Natural killer cell (primary cell): ENCODE data around the gene PHLDB3. TPM values are rescaled to one million over a fixed set of nuclear protein-coding genes. Genes with fewer than 3 reads are reported as not detected.
A peak's percentile ranks its signal among the peaks of the same experiment; 100 is the strongest.

Experiments
- ATAC-seq, 3 donors: fragments of 150-1000 bp in 2 of 3; fragments of 200-7000 bp in 1 of 3; cut with Tn5 transposase; 1 replicate in 1 of 3; 2 replicates in 2 of 3; pipeline ENCODE4 v1.10.0; 2021; ENCODE audit warnings: mild to moderate bottlenecking in 2 of 3, moderate library complexity in 2 of 3
- DNase-seq, 2 donors: peaks; one replicate each; pipeline versions ENCODE4 v3.0.0 to v3.0.0-alpha.2; 2013 to 2021; ENCODE audit warnings: mixed read lengths in 1 of 2
- H3K27ac ChIP-seq: one replicate; pipeline ENCODE4 v1.5.1; 2013; ENCODE audit warnings: mild to moderate bottlenecking, low read length
- H3K27me3 ChIP-seq: one replicate; pipeline ENCODE4 v1.6.1; 2013; ENCODE audit warnings: low read length; ENCODE audit not compliant: control insufficient read depth, insufficient read depth
- H3K36me3 ChIP-seq: one replicate; pipeline ENCODE4 v1.6.1; 2013; ENCODE audit warnings: low read length; ENCODE audit not compliant: control insufficient read depth, insufficient read depth
- H3K4me1 ChIP-seq: one replicate; pipeline ENCODE4 v1.6.1; 2013; ENCODE audit warnings: low read length; ENCODE audit not compliant: control insufficient read depth, insufficient read depth
- H3K4me3 ChIP-seq: one replicate; pipeline ENCODE4 v1.5.1; 2013; ENCODE audit warnings: low read length
- H3K9me3 ChIP-seq: one replicate; pipeline ENCODE4 v1.6.1; 2013; ENCODE audit warnings: low read length; ENCODE audit not compliant: control insufficient read depth, insufficient read depth
- H3K27ac Mint-ChIP-seq, 2 donors: one replicate each; pipeline ENCODE4 v1.8.0; 2022; ENCODE audit warnings: mild to moderate bottlenecking in 2 of 2, mixed read lengths in 2 of 2, moderate library complexity in 1 of 2
- H3K27me3 Mint-ChIP-seq, 2 donors: one replicate each; pipeline ENCODE4 v1.8.0; 2022; ENCODE audit warnings: low read depth in 2 of 2, mixed read lengths in 2 of 2
- H3K36me3 Mint-ChIP-seq: one replicate; pipeline ENCODE4 v1.8.0; 2022; ENCODE audit warnings: mixed read lengths
- H3K4me1 Mint-ChIP-seq, 2 donors: one replicate each; pipeline ENCODE4 v1.8.0; 2022; ENCODE audit warnings: mixed read lengths in 2 of 2
- H3K4me3 Mint-ChIP-seq: one replicate; pipeline ENCODE4 v1.8.0; 2022; ENCODE audit warnings: mild to moderate bottlenecking, moderate library complexity, mixed read lengths
- H3K9me3 Mint-ChIP-seq, 2 donors: one replicate each; pipeline ENCODE4 v1.8.0; 2022; ENCODE audit warnings: mixed read lengths in 2 of 2
- CTCF ChIP-seq: fragments of 200-600 bp; IDR thresholded peaks from one replicate; pipeline ENCODE4 v1.8.0; 2022; ENCODE audit warnings: antibody characterized with exemption
- WGBS: methylation state at CpG from one replicate; pipeline ENCODE4 v1.1.7; 2013; ENCODE audit warnings: missing lambda C conversion rate; ENCODE audit not compliant: insufficient coverage; 5-methylcytosine and 5-hydroxymethylcytosine counted together
- intact Hi-C: fragments of 100-400 bp; cut with micrococcal nuclease; formaldehyde crosslinking; loops from one replicate; pipeline ENCODE4 v1.14.2; 2022
- total RNA-seq, 4 donors: library from RNA; stranded (reverse); fragments of 120-200 nt in 1 of 4; gene quantifications; one replicate each; pipeline versions ENCODE4 v1.2.3 to v1.2.4, GENCODE V29; 2013 to 2022

PHLDB3 gene
- total RNA-seq, 3 donors from 2014 or later (not counting 1 experiment from before 2014, with no cell fraction given), result 24.5 to 24.9 (median 24.8) TPM

- H3K9me3 ChIP-seq, result no peaks in the 10 kb centered on the region
- H3K4me3 Mint-ChIP-seq, result no peak overlapping the region
- DNase-seq, result no peak
- no peak overlapping the region for H3K27ac ChIP-seq
- intact Hi-C loops, result no loop called here
- no peak for ATAC-seq
- H3K4me1 Mint-ChIP-seq, result no peaks in the 10 kb centered on the region
- H3K4me1 ChIP-seq, result no peaks in the 10 kb centered on the region
- no peaks in the 10 kb centered on the region for H3K36me3 Mint-ChIP-seq
- no peak overlapping the region for H3K4me3 ChIP-seq
- 89% methylated on average over 5 of the region's 5 CpGs for WGBS
- no peak overlapping the region for H3K27ac Mint-ChIP-seq
- TF ChIP-seq CTCF, result no peak
- no peaks in the 10 kb centered on the region for H3K27me3 Mint-ChIP-seq
- no peaks in the 10 kb centered on the region for H3K9me3 Mint-ChIP-seq
- peaks cover 28% of the 10 kb centered on the region for H3K36me3 ChIP-seq
- no peaks in the 10 kb centered on the region for H3K27me3 ChIP-seq
Measured at GRCh38 chr19:43511324-43511723, 6.8 kb upstream of the PHLDB3 start.

- no peak for TF ChIP-seq CTCF
- no peaks in the 10 kb centered on the region for H3K9me3 ChIP-seq
- Mint-ChIP-seq H3K27me3 (no peaks in the 10 kb centered on the region), H3K27ac (no peak overlapping the region), H3K9me3 (no peaks in the 10 kb centered on the region), H3K4me3 (no peak overlapping the region), H3K36me3 (no peaks in the 10 kb centered on the region), H3K4me1 (no peaks in the 10 kb centered on the region)
- no peak overlapping the region for H3K4me3 ChIP-seq
- intact Hi-C loops, result no loop called here
- no peak for ATAC-seq
- DNase-seq, result no peak
- 95% methylated on average over 9 of the region's 9 CpGs for WGBS
- no peak overlapping the region for H3K27ac ChIP-seq
- H3K36me3 ChIP-seq, result peaks cover 25% of the 10 kb centered on the region
- no peaks in the 10 kb centered on the region for H3K4me1 ChIP-seq
- H3K27me3 ChIP-seq, result no peaks in the 10 kb centered on the region
Measured at GRCh38 chr19:43510713-43511112, 6.2 kb upstream of the PHLDB3 start.

GRCh38 chr19:43507880-43508279 is 3.3 kb upstream of the PHLDB3 start:
- no peaks in the 10 kb centered on the region for H3K27me3 Mint-ChIP-seq
- H3K4me3 Mint-ChIP-seq, result peak overlapping the region; percentile 37
- H3K9me3 Mint-ChIP-seq, result no peaks in the 10 kb centered on the region
- Histone ChIP-seq H3K36me3 (peaks cover 23% of the 10 kb centered on the region), H3K4me3 (no peak overlapping the region), H3K27ac (no peak overlapping the region), H3K9me3 (no peaks in the 10 kb centered on the region), H3K27me3 (no peaks in the 10 kb centered on the region), H3K4me1 (peaks cover 17% of the 10 kb centered on the region)
- ATAC-seq (no peak), DNase-seq (no peak)
- 100% methylated on average over 2 of the region's 2 CpGs for WGBS
- TF ChIP-seq CTCF, result no peak
- intact Hi-C loops, result no loop called here
- no peaks in the 10 kb centered on the region for H3K36me3 Mint-ChIP-seq
- peak overlapping the region in 1 of 2 donors; percentile 29 for H3K27ac Mint-ChIP-seq
- H3K4me1 Mint-ChIP-seq, result peaks cover 21 to 24% of the 10 kb centered on the region in 2 donors

GRCh38 chr19:43506629-43507028 is 2.1 kb upstream of the PHLDB3 start:
- H3K36me3 Mint-ChIP-seq, result no peaks in the 10 kb centered on the region

More at GRCh38 chr19:43506629-43507028, 2.1 kb upstream of the PHLDB3 start:
- Mint-ChIP-seq H3K4me1 (peaks cover 21 to 25% of the 10 kb centered on the region in 2 donors), H3K27me3 (no peaks in the 10 kb centered on the region), H3K27ac (peak overlapping the region in 1 of 2 donors; percentile 93), H3K9me3 (no peaks in the 10 kb centered on the region), H3K4me3 (no peak overlapping the region)
- Histone ChIP-seq H3K9me3 (no peaks in the 10 kb centered on the region), H3K4me1 (peaks cover 21% of the 10 kb centered on the region), H3K36me3 (peaks cover 23% of the 10 kb centered on the region), H3K27me3 (no peaks in the 10 kb centered on the region), H3K4me3 (no peak overlapping the region), H3K27ac (no peak overlapping the region)
- DNase-seq (no peak), ATAC-seq (no peak)
- 97% methylated on average over 5 of the region's 5 CpGs for WGBS
- TF ChIP-seq CTCF, result no peak
- intact Hi-C loops, result no loop called here
